Heart left ventricle (tissue), 16 donors: ENCODE results near the gene GALP. TPM values are rescaled to one million over a fixed set of nuclear protein-coding genes. Genes with fewer than 3 reads are reported as not detected.
A peak's percentile ranks its signal among the peaks of the same experiment; 100 is the strongest.

Source experiments
- ATAC-seq, 4 donors: fragments of 200-7000 bp; cut with Tn5 transposase; one replicate each; pipeline ENCODE4 v1.9.1; 2020 to 2022; ENCODE audit warnings: moderate library complexity in 4 of 4, mild to moderate bottlenecking in 3 of 4, moderate number of reproducible peaks in 1 of 4
- DNase-seq, 5 donors: peaks; one replicate each; pipeline ENCODE4 v3.0.0-alpha.2; 2020
- H3K27ac ChIP-seq, 12 donors: fragments of 200-600 bp; sonication (generic) in 4 of 12; one replicate each; pipeline versions ENCODE4 v1.5.0 to v1.8.0; 2016 to 2022; ENCODE audit warnings: mild to moderate bottlenecking in 2 of 12
- H3K27me3 ChIP-seq, 9 donors: fragments of 200-600 bp; sonication (generic) in 2 of 9; one replicate each; pipeline versions ENCODE4 v1.5.1 to v1.8.0; 2016 to 2022; ENCODE audit warnings: mild to moderate bottlenecking in 3 of 9
- H3K36me3 ChIP-seq, 9 donors: fragments of 200-600 bp; sonication (generic) in 2 of 9; one replicate each; pipeline versions ENCODE4 v1.5.0 to v1.8.0; 2018 to 2022; ENCODE audit warnings: mild to moderate bottlenecking in 2 of 9
- H3K4me1 ChIP-seq, 12 donors: fragments of 200-600 bp; sonication (generic) in 4 of 12; one replicate each; pipeline versions ENCODE4 v1.5.0 to v1.8.0; 2016 to 2022; ENCODE audit warnings: mild to moderate bottlenecking in 3 of 12
- H3K4me3 ChIP-seq, 12 donors: fragments of 200-600 bp; sonication (generic) in 4 of 12; one replicate each; pipeline versions ENCODE4 v1.5.0 to v1.8.0; 2017 to 2022; ENCODE audit warnings: mild to moderate bottlenecking in 9 of 12, moderate library complexity in 4 of 12
- H3K9me3 ChIP-seq, 12 donors: fragments of 200-600 bp; sonication (generic) in 4 of 12; one replicate each; pipeline versions ENCODE4 v1.5.0 to v1.8.0; 2016 to 2022; ENCODE audit warnings: mild to moderate bottlenecking in 1 of 12
- CTCF ChIP-seq, 12 donors: fragments of 200-600 bp; sonication (generic) in 4 of 12; IDR thresholded peaks; one replicate each; pipeline versions ENCODE4 v1.5.0 to v1.8.0; 2018 to 2022; ENCODE audit warnings: antibody characterized with exemption in 12 of 12, mild to moderate bottlenecking in 5 of 12
- POLR2A ChIP-seq, 2 donors: fragments of 450-650 bp; IDR thresholded peaks; one replicate each; pipeline ENCODE4 v1.6.1; 2017; ENCODE audit warnings: antibody characterized with exemption in 2 of 2, mild to moderate bottlenecking in 2 of 2, moderate library complexity in 2 of 2
- WGBS, 4 donors: extraction: QIAGEN DNeasy Blood & Tissue Kit in 2 of 4; methylation state at CpG; one replicate each; pipeline versions ENCODE4 v1.1.5 to v1.1.7; 2013 to 2018; 5-methylcytosine and 5-hydroxymethylcytosine counted together
- intact Hi-C, 10 donors: fragments of 100-400 bp; cut with DNase I; formaldehyde crosslinking; loops; one replicate each; pipeline versions ENCODE4 v1.11.1 to v1.14.2; 2022
- polyA plus RNA-seq, 2 donors: library from polyadenylated mRNA; stranded (reverse); fragments of 200-250 nt; gene quantifications; one replicate each; pipeline ENCODE4 v1.2.3, GENCODE V29; 2013
- total RNA-seq, 9 donors: library from RNA; depleted of rRNA in 2 of 9; stranded (reverse); fragments of >200 nt in 2 of 9; fragmentation: NEBNext Ultra II Directional in 3 of 9; extraction: Animal tissue kit (Norgen Biotek cat#: 25700) in 3 of 9; gene quantifications; one replicate each; pipeline versions ENCODE4 v1.1.0 to v1.2.4, GENCODE V29; 2016 to 2023
- donor health status: ischemic (EF 13 %, LVEDD 7.1; RV severe dilation, severe dysfunction).
- donor health status: healthy with polysubstance abuse.
- donor health status: DM: no; HTN: yes; CAD: no.
- donor health status: DM: no; HTN: no; CAD: no.
- donor health status: ischemic (EF 25% LVEDD 6.9; RV normal size, moderate dysfunction).
- donor health status: ischemic (EF 25% LVEDD 5.7; RV mildly dilated, moderate dysfunction).
- donor health status: healthy.
- donor health status: DM: yes; HTN: yes; CAD: no.
- donor health status: ischemic (EF 35%, LVEDD 5.7; RV mildly dilated, moderate dysfunction).
- donor health status: nonischemic (EF 11% LVEDD 7.7; RV severe dilation, severe dysfunction).
- donor health status: DM: yes; HTN: yes; CAD: no.
- donor health status: PGD.
- donor health status: ischemic (EF 29% LVEDD 5.4; RV normal size, mild dysfunction).
- donor health status: nonischemic (EF 23%, LVEDD 6.1; RV moderate dilation, normal function).

Gene GALP
- total and polyA plus RNA-seq, 11 donors: not detected

- no peak overlapping the region for H3K4me3 ChIP-seq
- peaks cover 0 to 33% (median 11%) of the 10 kb centered on the region in 12 donors for H3K4me1 ChIP-seq
- intact Hi-C loops: loop anchor here in 1 of 10 donors (5.0 kb wide), 1 partner anchor 38 kb away; no protein-coding TSS in a partner anchor
These were observed 31.0 kb upstream of the GALP start for GRCh38 chr19:56144831-56145230.

DNA sequence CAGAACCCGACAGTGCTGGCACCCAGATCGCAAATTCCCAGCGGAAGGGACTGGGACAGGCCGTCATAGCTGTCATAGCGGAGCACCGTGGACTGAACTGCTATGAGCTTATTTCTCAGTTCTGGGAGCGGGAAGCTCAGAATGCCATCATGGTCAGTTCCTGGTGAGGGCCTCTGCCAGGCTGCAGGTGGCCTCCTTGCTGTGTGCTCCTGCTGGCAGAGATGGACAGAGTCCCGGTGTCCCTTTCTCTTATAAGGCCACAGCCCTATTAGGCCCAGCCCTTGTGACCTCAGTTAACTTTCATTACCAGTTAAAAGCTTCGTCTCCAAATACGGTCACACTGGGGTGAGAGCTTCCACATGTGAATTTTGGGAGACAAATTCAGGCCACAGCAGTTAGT, 30.1 kb upstream of the GALP start:
- WGBS, 4 donors: 80 to 94% (median 92%) methylated on average over 7 to 10 of the region's 10 CpGs
- peaks cover 0 to 36% (median 9%) of the 10 kb centered on the region in 12 donors for H3K4me1 ChIP-seq
- intact Hi-C loops: no loop called here

More at GRCh38 chr19:56144831-56145230, 31.0 kb upstream of the GALP start:
- H3K36me3 ChIP-seq: peaks cover 0 to 30% (median 16%) of the 10 kb centered on the region in 9 donors
- ATAC-seq: no peak
- TF ChIP-seq CTCF (IDR thresholded peaks at IDR 0.05) (no peak), POLR2A (IDR thresholded peaks at IDR 0.05) (no peak)
- WGBS, 4 donors: 90 to 98% (median 92%) methylated on average over 8 to 12 of the region's 12 CpGs
- no peaks in the 10 kb centered on the region for H3K9me3 ChIP-seq
- H3K27ac ChIP-seq: peak overlapping the region in 4 of 12 donors; percentile 4 to 30 (median 15)
- DNase-seq: no peak
- H3K27me3 ChIP-seq: no peaks in the 10 kb centered on the region

DNA sequence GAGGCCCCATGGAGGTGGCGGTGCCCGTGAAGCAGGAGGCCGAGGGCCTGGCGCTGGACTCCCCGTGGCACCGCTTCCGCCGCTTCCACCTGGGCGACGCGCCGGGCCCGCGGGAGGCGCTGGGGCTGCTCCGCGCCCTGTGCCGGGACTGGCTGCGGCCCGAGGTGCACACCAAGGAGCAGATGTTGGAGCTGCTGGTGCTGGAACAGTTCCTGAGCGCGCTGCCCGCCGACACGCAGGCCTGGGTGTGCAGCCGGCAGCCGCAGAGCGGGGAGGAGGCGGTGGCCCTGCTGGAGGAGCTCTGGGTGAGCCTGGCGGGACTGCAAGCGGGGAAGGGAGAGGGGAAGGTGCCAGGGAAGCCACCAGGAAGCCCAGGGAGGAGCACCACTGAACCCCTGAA, 28.9 kb upstream of the GALP start:
- WGBS, 4 donors: 95 to 97% (median 97%) methylated on average over 31 of the region's 31 CpGs
- intact Hi-C loops: no loop called here
- peaks cover 0 to 31% (median 16%) of the 10 kb centered on the region in 9 donors for H3K36me3 ChIP-seq

More for the DNA sequence above, 30.1 kb upstream of the GALP start:
- DNase-seq (no peak), ATAC-seq (no peak)
- Histone ChIP-seq H3K4me3 (no peak overlapping the region), H3K9me3 (no peaks in the 10 kb centered on the region), H3K27me3 (no peaks in the 10 kb centered on the region), H3K27ac (no peak overlapping the region), H3K36me3 (peaks cover 0 to 31% (median 16%) of the 10 kb centered on the region in 9 donors)
- TF ChIP-seq CTCF (IDR thresholded peaks at IDR 0.05): no peak
- TF ChIP-seq POLR2A (IDR thresholded peaks at IDR 0.05): no peak

DNA sequence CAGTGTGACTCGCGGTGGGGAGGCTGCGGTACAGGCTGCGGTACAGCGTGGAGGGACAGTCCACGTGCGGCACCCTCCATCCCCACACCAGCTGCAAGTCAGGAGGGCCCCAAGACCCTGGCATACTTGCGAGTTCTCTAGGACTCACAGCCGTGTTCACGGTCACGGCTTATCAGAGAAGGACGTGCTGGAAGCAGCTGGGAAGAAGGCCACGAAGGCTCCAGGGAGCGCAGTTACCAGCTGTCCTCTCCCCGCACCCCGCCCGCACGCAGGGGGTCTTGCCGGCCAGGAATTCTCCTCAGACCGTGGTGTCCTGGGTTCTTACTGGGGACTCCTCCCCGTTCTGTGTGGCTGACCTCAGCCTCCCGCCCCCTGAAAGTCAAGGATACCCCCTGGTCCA, 28.5 kb upstream of the GALP start:
- H3K27me3 ChIP-seq: no peaks in the 10 kb centered on the region
- ATAC-seq (no peak), DNase-seq (no peak)
- H3K9me3 ChIP-seq: no peaks in the 10 kb centered on the region
- peaks cover 0 to 31% (median 16%) of the 10 kb centered on the region in 9 donors for H3K36me3 ChIP-seq
- H3K4me1 ChIP-seq: peaks cover 0 to 28% (median 4%) of the 10 kb centered on the region in 12 donors
- intact Hi-C loops: no loop called here
- H3K4me3 ChIP-seq: no peak overlapping the region
- 85 to 94% (median 90%) methylated on average over 20 to 22 of the region's 22 CpGs for WGBS, 4 donors
- TF ChIP-seq POLR2A (IDR thresholded peaks at IDR 0.05) (no peak), CTCF (IDR thresholded peaks at IDR 0.05) (no peak)
- H3K27ac ChIP-seq: no peak overlapping the region

More for the DNA sequence above, 28.9 kb upstream of the GALP start:
- H3K27me3 ChIP-seq: no peaks in the 10 kb centered on the region
- no peak for TF ChIP-seq POLR2A (IDR thresholded peaks at IDR 0.05)
- TF ChIP-seq CTCF (IDR thresholded peaks at IDR 0.05): no peak
- no peak for ATAC-seq
- H3K4me1 ChIP-seq: peaks cover 0 to 32% (median 6%) of the 10 kb centered on the region in 12 donors
- no peak overlapping the region for H3K27ac ChIP-seq
- H3K9me3 ChIP-seq: no peaks in the 10 kb centered on the region
- no peak for DNase-seq
- H3K4me3 ChIP-seq: no peak overlapping the region
